SKM-1 (cell line): ENCODE results near the gene SASS6.
A peak's percentile ranks its signal among the peaks of the same experiment; 100 is the strongest.

ENCODE experiments used
- DNase-seq: peaks from one replicate; lab custom pipeline; 2025; ENCODE audit not compliant: unreplicated experiment; lab: John Stamatoyannopoulos, UW

Gene SASS6

GRCh38 chr1:100132566-100133477 is at the start of gene SASS6, which contains the start of gene TRMT13:
SASS6 (minus strand) TSS chr1:100132930; CDS start chr1:100132814, 116 bp downstream.
TRMT13 (plus strand) TSS chr1:100133163; CDS start chr1:100133169, 6 bp downstream.
- peak; percentile 97 for DNase-seq

GRCh38 chr1:100178091-100178490 is 45.4 kb upstream of the SASS6 start, which contains the start of gene LRRC39:
LRRC39 (minus strand) TSS chr1:100178256; CDS start chr1:100168516, 9,740 bp downstream.
- DNase-seq: no peak

GRCh38 chr1:100177295-100178041 is 44.7 kb upstream of the SASS6 start:
- no peak for DNase-seq

GRCh38 chr1:100168051-100168450 is 35.3 kb upstream of the SASS6 start:
- DNase-seq: no peak

- DNase-seq: no peak
These were observed 32.0 kb upstream of the SASS6 start for GRCh38 chr1:100164702-100165101.

- DNase-seq: no peak
These were observed 31.5 kb upstream of the SASS6 start for GRCh38 chr1:100164216-100164615.

GRCh38 chr1:100162881-100163280 is 30.2 kb upstream of the SASS6 start:
- no peak for DNase-seq

GRCh38 chr1:100152271-100152670 is 19.5 kb upstream of the SASS6 start:
- peak; percentile 6 for DNase-seq

- no peak for DNase-seq
These were observed 18.9 kb upstream of the SASS6 start for GRCh38 chr1:100151679-100152078.

- no peak for DNase-seq
These were observed 15.1 kb upstream of the SASS6 start for GRCh38 chr1:100147875-100148274.

GRCh38 chr1:100146958-100147357 is 14.2 kb upstream of the SASS6 start:
- DNase-seq: no peak

GRCh38 chr1:100145116-100145515 is 12.4 kb upstream of the SASS6 start:
- no peak for DNase-seq

GRCh38 chr1:100142343-100142742 is 9.6 kb upstream of the SASS6 start:
- DNase-seq: no peak

- no peak for DNase-seq
These were observed 8.5 kb upstream of the SASS6 start for GRCh38 chr1:100141192-100141591.

GRCh38 chr1:100137602-100138001 is 4.9 kb upstream of the SASS6 start:
- DNase-seq: no peak

- DNase-seq: no peak
These were observed 2.1 kb upstream of the SASS6 start for GRCh38 chr1:100134872-100135271.

GRCh38 chr1:100131623-100132022 is 1.1 kb downstream of the SASS6 start:
- no peak for DNase-seq

- DNase-seq: no peak
These were observed 2.1 kb downstream of the SASS6 start for GRCh38 chr1:100130552-100131077.

- DNase-seq: no peak
These were observed 5.5 kb downstream of the SASS6 start for GRCh38 chr1:100127226-100127625.

- DNase-seq: no peak
These were observed 10.6 kb downstream of the SASS6 start for GRCh38 chr1:100122177-100122576.

- no peak for DNase-seq
These were observed 17.2 kb downstream of the SASS6 start for GRCh38 chr1:100115524-100115923.
